GM21515 (cell line): ENCODE data around the gene OR6J1.
"Not testable (repeated sequence)": the region's sequence is repeated elsewhere in the genome, so short reads cannot be mapped to it uniquely, and the experiment has no call there.

ENCODE experiments used
- ATAC-seq: cut with Tn5 transposase; IDR thresholded peaks from one replicate; pipeline ENCODE4 v1.9.1; 2021; ENCODE audit not compliant: unreplicated experiment

OR6J1 gene

GRCh38 chr14:22644305-22644635, at the start of gene OR6J1:
Gene OR6J1 (minus strand): TSS chr14:22644352. CDS start chr14:22634811, 9,541 bp downstream.
- no peak for ATAC-seq

DNA sequence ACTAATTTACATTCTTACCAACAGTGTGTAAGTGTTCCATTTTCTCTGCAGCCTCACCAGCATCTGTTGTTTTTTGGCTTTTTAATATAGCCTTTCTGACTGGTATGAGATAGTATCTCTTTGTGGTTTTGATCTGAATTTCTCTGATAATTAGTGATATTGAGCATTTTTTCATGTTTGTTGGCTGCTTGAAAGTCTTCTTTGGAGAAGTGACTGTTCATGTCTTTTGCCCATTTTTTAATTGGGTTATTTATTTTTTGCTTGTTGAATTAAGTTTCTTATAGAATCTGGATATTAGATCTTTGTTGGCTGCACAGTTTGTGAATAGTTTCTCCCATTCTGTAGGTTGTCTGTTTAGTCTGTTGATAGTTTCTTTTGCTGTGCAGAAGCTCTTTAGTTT, 48.0 kb upstream of the OR6J1 start:
- ATAC-seq, result no peak

DNA sequence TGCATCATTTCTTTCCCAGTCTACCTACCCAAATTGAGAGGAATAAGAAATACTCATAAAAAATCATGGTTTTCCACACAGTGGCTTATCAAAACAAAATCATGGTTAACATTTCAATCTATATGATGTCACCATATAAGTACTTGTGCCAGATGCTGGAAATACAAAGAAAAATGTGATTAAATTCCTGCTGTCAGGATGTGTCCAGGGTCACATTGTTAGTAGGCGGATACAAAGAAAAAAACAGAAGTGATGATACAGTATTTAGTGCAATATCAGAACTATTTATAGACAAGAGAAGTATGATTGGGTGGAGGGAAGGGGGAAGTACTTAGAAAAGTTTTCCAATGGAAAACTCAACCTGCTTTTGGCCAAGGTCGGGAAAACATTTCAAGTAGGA, 47.0 kb upstream of the OR6J1 start:
- no peak for ATAC-seq

GRCh38 chr14:22689199-22689598, 45.0 kb upstream of the OR6J1 start:
- ATAC-seq, result no peak

- not testable (repeated sequence) for ATAC-seq
These were observed 43.8 kb upstream of the OR6J1 start for GRCh38 chr14:22687969-22688368.

DNA sequence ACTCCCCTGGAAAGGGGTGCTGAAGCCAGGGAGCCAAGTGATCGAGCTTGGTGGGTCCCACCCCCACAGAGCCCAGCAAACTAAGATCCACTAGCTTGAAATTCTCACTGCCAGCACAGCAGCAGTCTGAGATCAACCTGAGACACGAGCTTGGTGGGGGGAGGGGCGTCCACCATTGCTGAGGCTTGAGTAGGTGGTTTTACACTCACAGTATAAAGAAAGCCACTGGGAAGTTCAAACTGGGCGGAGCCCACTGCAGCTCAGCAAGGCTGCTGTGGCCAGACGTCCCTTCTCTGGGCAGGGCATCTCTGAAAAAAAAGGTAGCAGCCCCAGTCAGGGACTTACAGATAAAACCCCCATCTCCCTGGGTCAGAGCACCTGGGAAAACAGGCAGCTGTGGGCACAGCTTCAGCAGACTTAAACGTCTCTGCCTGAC, 42.0 kb upstream of the OR6J1 start:
- not testable (repeated sequence) for ATAC-seq

- no peak for ATAC-seq
These were observed 41.3 kb upstream of the OR6J1 start for GRCh38 chr14:22685467-22685866.

DNA sequence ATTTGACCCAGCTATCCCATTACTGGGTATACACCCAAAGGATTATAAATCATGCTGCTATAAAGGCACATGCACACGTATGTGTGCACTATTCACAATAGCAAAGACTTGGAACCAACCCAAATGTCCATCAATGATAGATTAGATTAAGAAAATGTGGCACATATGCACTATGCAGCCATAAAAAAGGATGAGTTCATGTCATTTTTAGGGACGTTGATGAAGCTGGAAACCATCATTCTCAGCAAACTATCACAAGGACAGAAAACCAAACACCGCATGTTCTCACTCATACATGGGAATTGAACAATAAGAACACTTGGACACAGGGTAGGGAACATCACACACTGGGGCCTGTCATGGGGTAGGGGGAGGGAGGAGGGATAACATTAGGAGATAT, 39.3 kb upstream of the OR6J1 start:
- not testable (repeated sequence) for ATAC-seq

DNA sequence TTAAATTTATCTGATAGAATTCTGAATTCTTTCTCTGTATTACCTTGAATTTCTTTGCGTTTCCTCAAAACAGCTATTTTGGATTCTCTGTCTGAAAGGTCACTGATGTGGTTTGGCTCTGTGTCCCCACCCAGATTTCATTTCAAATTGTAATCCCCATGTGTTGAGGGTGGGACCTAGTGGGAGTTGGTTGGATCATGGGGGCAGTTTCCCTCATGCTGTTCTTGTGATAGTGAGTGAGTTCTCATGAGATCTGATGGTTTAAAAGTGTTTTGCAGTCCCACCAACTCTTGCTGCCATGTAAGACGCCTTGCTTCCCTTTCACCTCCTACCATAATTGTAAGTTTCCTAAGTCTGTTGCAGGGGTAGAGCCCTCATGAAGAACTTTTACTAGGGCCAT, 34.1 kb upstream of the OR6J1 start:
- no peak for ATAC-seq

GRCh38 chr14:22677551-22677950, 33.4 kb upstream of the OR6J1 start:
- not testable (repeated sequence) for ATAC-seq

- no peak for ATAC-seq
These were observed 27.5 kb upstream of the OR6J1 start for GRCh38 chr14:22671622-22672021.

DNA sequence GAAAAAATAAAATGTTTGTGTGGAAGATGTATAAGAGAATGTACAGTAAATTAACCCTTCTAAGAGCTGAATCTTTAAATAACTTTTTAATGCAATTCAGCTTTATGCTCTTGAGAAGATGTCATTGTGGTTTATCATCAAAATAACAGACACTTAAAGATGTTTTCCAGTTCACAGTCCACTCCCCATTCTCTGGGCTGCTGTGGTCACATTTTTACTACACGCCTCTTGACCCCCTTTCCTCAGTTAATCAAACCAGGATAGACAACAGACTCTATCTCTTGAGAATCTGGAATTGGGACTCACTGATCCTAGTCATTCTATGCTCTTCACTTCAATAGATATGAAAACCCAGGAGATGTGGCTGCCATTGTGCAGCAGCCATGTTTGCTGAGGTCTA, 24.7 kb upstream of the OR6J1 start:
- ATAC-seq, result no peak

- no peak for ATAC-seq
These were observed 24.3 kb upstream of the OR6J1 start for GRCh38 chr14:22668417-22668816.

DNA sequence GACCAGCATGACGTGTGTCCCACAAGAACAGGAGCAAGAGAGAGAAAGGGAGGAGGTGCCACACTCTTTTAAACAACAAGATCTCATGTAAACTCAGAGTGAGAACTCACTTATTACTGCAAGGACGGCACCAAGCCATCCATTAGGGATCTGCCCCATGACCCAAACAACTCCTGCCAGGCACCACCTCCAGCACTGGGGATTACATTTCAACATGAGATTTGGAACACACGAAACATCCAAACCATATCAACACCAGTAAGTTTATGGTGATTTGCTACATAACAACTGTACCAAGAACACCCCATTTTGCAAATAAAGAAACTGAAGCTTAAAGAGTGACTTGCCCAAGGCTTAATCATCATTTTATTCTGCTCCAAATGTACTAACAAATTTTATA, 23.7 kb upstream of the OR6J1 start:
- no peak for ATAC-seq

- ATAC-seq, result no peak
These were observed 22.2 kb upstream of the OR6J1 start for GRCh38 chr14:22666203-22666893.

- ATAC-seq, result no peak
These were observed 20.1 kb upstream of the OR6J1 start for GRCh38 chr14:22664261-22664660.

GRCh38 chr14:22660654-22661053, 16.5 kb upstream of the OR6J1 start:
- no peak for ATAC-seq

GRCh38 chr14:22658946-22659345, 14.8 kb upstream of the OR6J1 start:
- ATAC-seq, result no peak

DNA sequence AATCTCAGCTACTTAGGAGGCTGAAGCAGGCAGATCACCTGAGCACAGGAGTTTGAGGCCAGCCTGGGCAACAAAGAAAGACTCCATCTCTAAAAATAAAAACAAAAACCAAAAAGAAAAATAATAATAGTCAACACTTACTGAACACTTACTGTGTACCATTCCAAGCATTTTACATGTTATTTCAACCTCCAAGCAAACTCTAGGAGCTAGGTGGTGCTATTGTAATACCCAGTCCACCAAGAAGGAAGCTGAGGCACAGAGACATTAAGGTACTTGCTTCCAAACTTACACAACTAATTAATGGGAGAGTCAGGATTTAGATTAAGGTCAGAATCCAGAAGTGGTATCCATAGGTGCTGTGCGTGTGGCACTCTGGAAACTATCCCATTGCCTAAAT, 13.7 kb upstream of the OR6J1 start:
- no peak for ATAC-seq

DNA sequence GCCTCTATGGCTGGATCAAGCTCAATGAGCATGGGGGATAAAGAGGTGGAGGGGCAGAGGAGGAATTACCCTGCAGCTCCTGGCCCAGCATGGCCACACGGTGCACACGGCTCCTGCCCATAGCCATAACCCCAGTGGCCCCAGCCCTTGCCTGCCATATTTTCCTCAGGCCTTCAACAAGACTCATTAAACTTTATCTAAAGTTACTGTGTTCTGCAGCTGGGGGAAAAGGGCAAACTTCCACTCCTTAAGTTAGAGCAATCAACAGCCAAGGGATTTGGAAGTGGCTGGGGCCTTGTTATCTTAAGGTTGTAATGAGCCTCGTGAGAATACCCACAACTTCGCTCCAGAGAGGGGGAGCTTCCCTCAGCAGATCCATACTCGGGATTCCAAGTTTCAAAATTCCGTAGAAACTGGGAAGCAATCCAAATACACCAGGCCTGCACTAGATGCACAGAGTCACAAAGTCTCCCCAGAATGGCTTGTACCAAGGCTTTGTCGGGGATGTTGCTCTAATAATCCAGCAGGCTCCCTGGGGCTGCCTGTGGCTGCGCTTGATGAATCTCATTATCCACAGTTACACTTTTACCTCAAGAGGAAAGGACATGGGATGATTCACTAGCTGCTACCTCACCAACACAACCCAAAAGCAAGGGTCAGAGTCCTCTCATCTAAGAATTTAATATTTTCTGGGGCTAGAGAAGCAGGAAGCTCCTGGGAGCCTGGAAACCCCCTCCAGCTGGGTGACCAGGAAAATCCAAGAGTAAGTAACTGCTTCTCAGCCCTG, 13.0 kb upstream of the OR6J1 start:
- no peak for ATAC-seq

DNA sequence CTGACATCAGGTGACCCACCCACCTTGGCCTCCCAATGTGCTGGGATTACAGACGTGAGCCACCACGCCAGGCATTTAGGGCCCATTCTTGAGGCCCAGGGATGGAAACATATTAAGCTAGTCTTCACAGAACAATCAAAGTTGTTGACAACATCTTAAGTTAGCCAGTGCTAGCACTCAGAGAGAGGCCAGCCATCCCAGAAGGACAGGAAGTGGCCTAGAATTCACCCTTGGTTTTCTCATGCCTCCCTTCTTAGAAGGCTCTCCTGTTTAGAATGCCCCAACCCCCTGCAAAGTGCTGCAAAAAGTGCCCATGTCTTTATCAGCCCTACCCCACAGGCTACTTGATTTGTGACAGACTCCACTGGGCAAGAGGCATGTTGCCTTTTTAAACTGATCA, 12.1 kb upstream of the OR6J1 start:
- no peak for ATAC-seq

DNA sequence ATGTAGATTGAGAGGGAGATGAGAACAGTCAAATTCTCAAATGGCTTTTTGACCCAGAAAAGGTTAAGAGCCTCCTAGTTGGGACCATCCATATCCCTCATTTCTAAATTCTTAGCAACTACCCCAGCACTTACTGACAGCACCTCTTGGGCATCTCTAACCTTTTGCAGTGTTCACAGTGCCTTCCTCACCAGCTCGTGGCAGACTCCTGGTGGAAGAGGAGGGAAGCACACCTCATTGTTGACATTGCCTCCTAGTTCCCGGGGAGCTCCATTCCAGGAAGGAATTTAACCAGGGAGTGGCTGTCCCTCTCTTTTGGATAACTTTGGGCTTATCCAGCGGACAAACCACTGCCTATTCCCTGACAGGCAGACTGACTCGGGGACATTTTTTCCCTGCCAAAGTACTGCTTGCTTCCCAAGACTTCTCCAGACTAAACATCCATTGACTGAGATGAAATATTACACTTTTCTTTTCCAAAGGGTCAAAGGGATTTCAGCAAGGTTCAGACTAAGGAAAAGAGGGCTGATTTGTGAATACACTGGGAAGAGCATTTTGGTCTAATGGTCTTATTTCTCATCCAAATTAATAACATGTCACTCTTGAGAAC, 9.0 kb upstream of the OR6J1 start:
- no peak for ATAC-seq
